ENCODE measurements around the gene ADRA2B. TPM values are rescaled to one million over a fixed set of nuclear protein-coding genes. Genes with fewer than 3 reads are reported as not detected.

The ADRA2B gene
- total RNA-seq, 2 experiments from 2014 or later = 0.29 to 0.34 TPM

GRCh38 chr2:96136129-96136720 is 19.9 kb upstream of the ADRA2B start:
- intact Hi-C loops (cut with micrococcal nuclease) = loop anchor here (5.0 kb wide), 1 partner anchor 126 kb away; no protein-coding TSS in a partner anchor
- Mint-ChIP-seq H3K36me3 (ENCODE audit: low read depth) (peaks cover 8% of the 10 kb centered on the region), H3K4me1 (ENCODE audit: low read depth) (peaks cover 28% of the 10 kb centered on the region), H3K4me3 (no peak overlapping the region), H3K27ac (no peak overlapping the region), H3K27me3 (no peaks in the 10 kb centered on the region), H3K9me3 (no peaks in the 10 kb centered on the region)
- POLR2A ChIA-PET = interaction anchor here (1.1 to 14.8 kb wide), 6 partner anchors 9 to 73 kb away, joined by 3 to 690 read pairs (median 8); partner anchors contain the start of genes DUSP2 and STARD7
- ATAC-seq (no peak), DNase-seq (no peak)
- TF ChIP-seq CTCF (IDR thresholded peaks at IDR 0.05) = no peak
- CTCF ChIA-PET = interaction anchor here (1.1 to 14.1 kb wide), 5 partner anchors 19 to 128 kb away, joined by 3 to 540 read pairs (median 14); partner anchors contain the start of gene ADRA2B

- Mint-ChIP-seq H3K4me1 (ENCODE audit: low read depth) (peaks cover 29% of the 10 kb centered on the region), H3K9me3 (no peaks in the 10 kb centered on the region), H3K4me3 (no peak overlapping the region), H3K27me3 (no peaks in the 10 kb centered on the region), H3K36me3 (ENCODE audit: low read depth) (peaks cover 7% of the 10 kb centered on the region), H3K27ac (no peak overlapping the region)
- intact Hi-C loops (cut with micrococcal nuclease) = loop anchor here (5.0 kb wide), 1 partner anchor 127 kb away; no protein-coding TSS in a partner anchor
- DNase-seq (no peak), ATAC-seq (no peak)
- ChIA-PET CTCF (interaction anchor here (1.2 to 14.1 kb wide), 2 partner anchors 19 to 39 kb away, joined by 3 to 540 read pairs; no protein-coding TSS in a partner anchor), POLR2A (interaction anchor here (0.6 to 14.8 kb wide), 5 partner anchors 10 to 107 kb away, joined by 3 to 690 read pairs (median 12); partner anchors contain the start of genes DUSP2 and STARD7)
- no peak for TF ChIP-seq CTCF (IDR thresholded peaks at IDR 0.05)
Observed at GRCh38 chr2:96135621-96136020, 19.2 kb upstream of the ADRA2B start.

- H3K4me1 Mint-ChIP-seq (ENCODE audit: low read depth) = peaks cover 31% of the 10 kb centered on the region
- TF ChIP-seq CTCF (IDR thresholded peaks at IDR 0.05) = no peak
- no peak overlapping the region for H3K4me3 Mint-ChIP-seq
- no peaks in the 10 kb centered on the region for H3K9me3 Mint-ChIP-seq
- H3K27ac Mint-ChIP-seq = no peak overlapping the region
- CTCF ChIA-PET = interaction anchor here (1.2 to 14.1 kb wide), 2 partner anchors 18 to 39 kb away, joined by 3 to 540 read pairs; no protein-coding TSS in a partner anchor
- no peak for ATAC-seq
- intact Hi-C loops (cut with micrococcal nuclease) = loop anchor here (5.0 kb wide), 1 partner anchor 127 kb away; no protein-coding TSS in a partner anchor
- no peaks in the 10 kb centered on the region for H3K27me3 Mint-ChIP-seq
- POLR2A ChIA-PET = interaction anchor here (0.6 to 14.8 kb wide), 4 partner anchors 10 to 107 kb away, joined by 3 to 690 read pairs (median 32); partner anchors contain the start of gene DUSP2
- DNase-seq = no peak
- H3K36me3 Mint-ChIP-seq (ENCODE audit: low read depth) = peaks cover 7% of the 10 kb centered on the region
Observed at GRCh38 chr2:96135171-96135570, 18.8 kb upstream of the ADRA2B start.

- ChIA-PET POLR2A (interaction anchor here (2.5 to 14.8 kb wide), 3 partner anchors 10 to 26 kb away, joined by 6 to 690 read pairs (median 67); partner anchors contain the start of gene DUSP2), CTCF (no interaction called here)
- no peak overlapping the region for H3K27ac Mint-ChIP-seq
- H3K27me3 Mint-ChIP-seq = no peaks in the 10 kb centered on the region
- ATAC-seq = no peak
- no peak overlapping the region for H3K4me3 Mint-ChIP-seq
- intact Hi-C loops (cut with micrococcal nuclease) = no loop called here
- peaks cover 8% of the 10 kb centered on the region for H3K36me3 Mint-ChIP-seq (ENCODE audit: low read depth)
- no peaks in the 10 kb centered on the region for H3K9me3 Mint-ChIP-seq
- H3K4me1 Mint-ChIP-seq (ENCODE audit: low read depth) = peaks cover 33% of the 10 kb centered on the region
- DNase-seq = no peak
- TF ChIP-seq CTCF (IDR thresholded peaks at IDR 0.05) = no peak
Observed at GRCh38 chr2:96134421-96134820, 18.1 kb upstream of the ADRA2B start.
